ENCODE results near the gene DMRT1.

GRCh38 chr9:1013021-1013420 is 171.5 kb downstream of the DMRT1 start:
- TF ChIP-seq POLR2AphosphoS5 (IDR thresholded peaks at IDR 0.05; ENCODE audit: low read depth, low read length), result no peak
- no peak for TF ChIP-seq ZNF274 (IDR thresholded peaks at IDR 0.05; ENCODE audit: low read depth, low read length)
- TF ChIP-seq, protein P1, sequence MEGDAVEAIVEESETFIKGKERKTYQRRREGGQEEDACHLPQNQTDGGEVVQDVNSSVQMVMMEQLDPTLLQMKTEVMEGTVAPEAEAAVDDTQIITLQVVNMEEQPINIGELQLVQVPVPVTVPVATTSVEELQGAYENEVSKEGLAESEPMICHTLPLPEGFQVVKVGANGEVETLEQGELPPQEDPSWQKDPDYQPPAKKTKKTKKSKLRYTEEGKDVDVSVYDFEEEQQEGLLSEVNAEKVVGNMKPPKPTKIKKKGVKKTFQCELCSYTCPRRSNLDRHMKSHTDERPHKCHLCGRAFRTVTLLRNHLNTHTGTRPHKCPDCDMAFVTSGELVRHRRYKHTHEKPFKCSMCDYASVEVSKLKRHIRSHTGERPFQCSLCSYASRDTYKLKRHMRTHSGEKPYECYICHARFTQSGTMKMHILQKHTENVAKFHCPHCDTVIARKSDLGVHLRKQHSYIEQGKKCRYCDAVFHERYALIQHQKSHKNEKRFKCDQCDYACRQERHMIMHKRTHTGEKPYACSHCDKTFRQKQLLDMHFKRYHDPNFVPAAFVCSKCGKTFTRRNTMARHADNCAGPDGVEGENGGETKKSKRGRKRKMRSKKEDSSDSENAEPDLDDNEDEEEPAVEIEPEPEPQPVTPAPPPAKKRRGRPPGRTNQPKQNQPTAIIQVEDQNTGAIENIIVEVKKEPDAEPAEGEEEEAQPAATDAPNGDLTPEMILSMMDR (IDR thresholded peaks at IDR 0.05 in 2 of 3, conservative IDR thresholded peaks at IDR 0.05 in 1 of 3; ENCODE audit: borderline replicate concordance in 1 of 3, insufficient read depth in 1 of 3, low read depth in 2 of 3, low read length in 2 of 3), result no peak
- TF ChIP-seq POLR2A (IDR thresholded peaks at IDR 0.05; ENCODE audit: borderline replicate concordance, extremely low read depth, insufficient read depth, insufficient read length), result no peak
- no peak for TF ChIP-seq TCF7L2 (IDR thresholded peaks at IDR 0.05; ENCODE audit: borderline replicate concordance, extremely low read depth, insufficient read depth, insufficient read length)
- TF ChIP-seq ELF1 (IDR thresholded peaks at IDR 0.05; ENCODE audit: borderline replicate concordance, low read depth), result no peak
- no peak for TF ChIP-seq YY1 (IDR thresholded peaks at IDR 0.05; ENCODE audit: extremely low read depth, insufficient replicate concordance, low read depth, low read length)
